Putamen (tissue), 1 donor: ENCODE measurements around the gene HLF.

Source experiments
- DNase-seq: peaks from one replicate; pipeline ENCODE4 v3.0.0-alpha.2; 2016; ENCODE audit warnings: low spot score

HLF gene

GRCh38 chr17:55258578-55259135, 6.1 kb upstream of the HLF start:
- DNase-seq = no peak

- DNase-seq = no peak
Measured at GRCh38 chr17:55259684-55260111, 5.1 kb upstream of the HLF start.

GRCh38 chr17:55261311-55261710, 3.4 kb upstream of the HLF start:
- no peak for DNase-seq

- DNase-seq = no peak
Measured at GRCh38 chr17:55263569-55264277, 1.0 kb upstream of the HLF start.

GRCh38 chr17:55264278-55264644, 499 bp upstream of the HLF start:
- no peak for DNase-seq

- DNase-seq = no peak
Measured at GRCh38 chr17:55265311-55266021, 706 bp downstream of the HLF start.

- DNase-seq = no peak
Measured at GRCh38 chr17:55266051-55266957, 1.5 kb downstream of the HLF start.

- DNase-seq = no peak
Measured at GRCh38 chr17:55266958-55267688, 2.4 kb downstream of the HLF start.

- no peak for DNase-seq
Measured at GRCh38 chr17:55267777-55268648, 3.3 kb downstream of the HLF start.

GRCh38 chr17:55268649-55269480, 4.1 kb downstream of the HLF start:
- no peak for DNase-seq

GRCh38 chr17:55269894-55270293, 5.1 kb downstream of the HLF start:
- no peak for DNase-seq

- no peak for DNase-seq
Measured at GRCh38 chr17:55271223-55271571, 6.4 kb downstream of the HLF start.

GRCh38 chr17:55271958-55272710, 7.4 kb downstream of the HLF start:
- DNase-seq = no peak

- no peak for DNase-seq
Measured at GRCh38 chr17:55272711-55273578, 8.2 kb downstream of the HLF start.

- DNase-seq = peak; percentile 75
Measured at GRCh38 chr17:55273579-55274354, 9.0 kb downstream of the HLF start.

GRCh38 chr17:55274355-55275255, 9.8 kb downstream of the HLF start:
- DNase-seq = no peak
